H1 (cell line): Measurements from ENCODE around the gene SIDT1.

Experiments used
- EP300 ChIP-seq, 2 experiments: IDR thresholded peaks; 1 replicate in 1 of 2; 2 replicates in 1 of 2; pipeline ENCODE4 v1.6.1; 2011 to 2012; ENCODE audit warnings: low read depth in 2 of 2, low read length in 2 of 2, mild to moderate bottlenecking in 2 of 2, borderline replicate concordance in 1 of 2, inconsistent platforms in 1 of 2, moderate library complexity in 1 of 2
- SRF ChIP-seq: IDR thresholded peaks from 2 replicates; pipeline ENCODE4 v1.6.1; 2011; ENCODE audit warnings: mild to moderate bottlenecking, low read depth, low read length, moderate library complexity

DNA sequence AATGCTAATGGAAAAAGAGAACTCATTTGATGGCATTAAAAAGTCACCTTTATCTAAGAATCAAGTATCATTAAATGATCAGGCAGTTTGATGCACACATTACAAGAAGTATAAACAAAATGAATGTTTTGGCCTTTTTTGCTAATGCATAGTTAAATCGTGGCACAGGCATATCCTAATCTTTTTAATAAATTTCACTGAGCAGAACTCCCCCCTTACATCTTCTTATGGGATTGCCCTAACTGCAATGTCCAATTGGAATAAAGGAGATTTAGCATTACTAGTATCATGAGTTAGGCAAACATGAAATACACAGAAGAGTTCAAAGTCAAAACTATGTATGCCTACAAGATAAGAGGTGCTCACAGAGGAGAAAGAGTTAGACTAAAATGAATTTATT lies 131.4 kb downstream of the SIDT1 start:
- TF ChIP-seq EP300 (IDR thresholded peaks at IDR 0.05; ENCODE audit: borderline replicate concordance in 1 of 2, low read depth in 2 of 2, low read length in 2 of 2) (no peak), SRF (no peak)
